Dedifferentiated amniotic fluid mesenchymal stem cell (primary cell): ENCODE results near the gene CNPY3.
A peak's percentile ranks its signal among the peaks of the same experiment; 100 is the strongest.
"Not testable (repeated sequence)": the region's sequence is repeated elsewhere in the genome, so short reads cannot be mapped to it uniquely, and the experiment has no call there.

Source experiments
- DNase-seq: peaks from one replicate; pipeline ENCODE4 v3.0.0-alpha.2; 2016; ENCODE audit errors: extremely low spot score

Gene CNPY3

DNA sequence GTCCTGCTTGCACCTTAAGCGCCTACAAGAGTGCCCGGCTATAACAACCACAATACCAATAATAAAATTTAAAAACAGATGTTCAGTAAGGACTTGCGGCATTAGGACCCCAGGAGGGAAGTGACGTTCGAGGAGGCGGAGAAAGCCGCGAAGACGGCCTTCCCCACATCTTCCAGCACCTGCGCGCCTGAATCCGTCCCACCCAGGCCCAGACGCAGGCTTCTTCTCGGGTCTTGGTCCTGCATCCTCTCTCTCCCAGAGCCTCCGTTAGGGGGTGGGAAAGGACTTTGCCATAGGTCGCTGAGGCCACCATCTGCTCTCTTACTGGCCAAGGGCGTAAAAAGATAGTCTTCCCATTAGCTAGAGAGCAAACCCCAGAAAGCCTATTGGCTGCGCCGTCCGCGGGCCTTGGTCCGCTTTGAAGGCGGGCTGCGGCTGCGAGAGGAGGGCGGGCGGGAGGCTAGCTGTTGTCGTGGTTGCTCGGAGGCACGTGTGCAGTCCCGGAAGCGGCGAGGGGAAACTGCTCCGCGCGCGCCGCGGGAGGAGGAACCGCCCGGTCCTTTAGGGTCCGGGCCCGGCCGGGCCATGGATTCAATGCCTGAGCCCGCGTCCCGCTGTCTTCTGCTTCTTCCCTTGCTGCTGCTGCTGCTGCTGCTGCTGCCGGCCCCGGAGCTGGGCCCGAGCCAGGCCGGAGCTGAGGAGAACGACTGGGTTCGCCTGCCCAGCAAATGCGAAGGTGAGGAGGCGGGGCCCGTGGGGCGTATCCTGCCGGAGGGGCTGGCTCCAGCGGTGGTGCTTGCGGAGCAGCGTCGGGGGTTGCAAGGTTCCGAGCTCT, at the start of gene CNPY3:
CNPY3 (plus strand) TSS at position 495 of the 835 bp plus-strand sequence; CDS start at position 586, 91 bp downstream.
- DNase-seq: peak; percentile 92

DNA sequence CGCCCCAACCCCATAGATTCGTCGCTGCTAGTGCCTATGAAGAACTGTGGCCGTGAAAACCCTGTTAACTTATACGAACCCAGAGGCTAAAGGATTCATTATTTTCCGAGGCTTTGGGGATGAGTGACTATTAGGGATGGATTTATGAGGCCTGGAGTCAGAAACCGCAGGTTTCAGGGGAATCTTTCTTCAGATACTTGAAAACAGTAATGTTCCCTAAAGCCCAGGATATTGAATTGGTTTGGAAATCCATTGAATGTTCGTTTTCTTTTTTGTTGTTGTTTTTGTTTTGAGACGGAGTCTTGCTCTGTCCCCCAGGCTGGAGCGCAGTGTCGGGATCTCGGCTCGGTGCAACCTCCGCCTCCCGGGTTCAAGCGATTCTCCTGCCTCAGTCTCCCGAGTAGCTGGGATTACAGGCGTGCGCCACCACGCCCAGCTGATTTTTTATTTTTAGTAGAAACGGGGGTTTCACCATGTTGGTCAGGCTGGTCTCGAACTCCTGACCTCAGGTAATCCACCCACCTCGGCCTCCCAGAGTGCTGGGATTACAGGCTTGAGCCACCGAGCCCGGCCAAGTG, 49.0 kb upstream of the CNPY3 start:
- not testable (repeated sequence) for DNase-seq

DNA sequence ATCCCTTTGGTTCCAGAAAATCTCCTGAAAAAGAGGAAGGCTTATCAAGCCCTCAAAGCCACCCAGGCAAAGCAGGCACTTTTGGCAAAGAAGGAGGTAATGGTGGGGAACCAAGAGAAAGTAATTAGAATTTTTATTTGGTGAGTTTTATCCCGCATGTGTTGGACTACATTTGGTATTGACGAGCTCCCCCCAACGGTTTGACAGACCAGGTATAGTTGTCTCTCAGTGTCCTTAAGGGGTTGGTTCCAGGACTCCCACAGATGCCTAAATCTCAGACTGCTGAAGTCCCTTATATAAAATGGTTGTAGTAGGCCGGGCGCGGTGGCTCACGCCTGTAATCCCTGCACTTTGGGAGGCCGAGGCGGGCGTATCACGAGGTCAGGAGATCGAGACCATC, 48.4 kb upstream of the CNPY3 start:
- DNase-seq: not testable (repeated sequence)

GRCh38 chr6:42885702-42886101, 43.6 kb upstream of the CNPY3 start:
- DNase-seq: no peak

DNA sequence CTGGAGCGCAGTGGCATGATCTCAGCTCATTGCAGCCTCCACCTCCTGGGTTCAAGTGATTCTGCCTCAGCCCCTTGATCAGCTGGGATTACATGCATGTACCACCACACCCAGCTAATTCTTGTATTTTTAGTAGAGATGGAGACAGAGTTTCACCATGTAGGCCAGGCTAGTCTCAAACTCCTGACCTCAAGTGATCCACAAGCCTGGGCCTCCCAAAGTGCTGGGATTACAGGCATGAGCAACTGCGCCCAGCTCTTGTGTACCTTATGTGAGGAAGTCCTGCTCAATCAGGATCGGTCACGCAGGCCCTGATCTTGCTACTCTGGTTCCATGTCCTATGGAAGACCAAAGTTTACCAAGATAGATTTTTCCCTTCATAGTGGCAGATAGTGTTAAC, 41.1 kb upstream of the CNPY3 start:
- DNase-seq: not testable (repeated sequence)

- no peak for DNase-seq
Measured at GRCh38 chr6:42889815-42890214, 39.5 kb upstream of the CNPY3 start.

- DNase-seq: peak; percentile 97
Measured at GRCh38 chr6:42890311-42891198, 38.7 kb upstream of the CNPY3 start.

DNA sequence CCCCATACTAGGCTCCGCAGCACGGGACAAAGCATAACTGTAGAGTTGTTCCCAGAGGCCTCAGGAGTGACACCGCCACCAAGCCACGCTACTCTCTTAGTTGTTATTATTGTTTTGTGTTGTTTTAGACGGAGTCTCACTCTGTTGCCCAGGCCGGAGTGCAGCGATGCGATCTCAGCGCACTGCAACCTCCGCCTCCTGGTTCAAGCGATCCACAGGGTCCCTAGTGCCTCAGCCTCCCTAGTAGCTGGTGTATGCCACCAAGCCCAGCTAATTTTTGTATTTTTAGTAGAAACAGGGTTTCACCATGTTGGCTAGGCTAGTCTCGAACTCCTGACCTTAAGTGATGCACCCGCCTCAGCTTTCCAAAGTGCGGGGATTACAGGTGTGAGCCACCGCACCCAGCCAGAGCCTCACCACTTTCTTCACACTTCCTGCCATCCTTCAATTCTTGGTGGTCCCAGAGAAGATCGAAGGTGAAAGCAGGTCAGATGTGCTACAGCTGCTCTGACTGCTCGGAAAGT, 38.0 kb upstream of the CNPY3 start:
- DNase-seq: no peak

- DNase-seq: not testable (repeated sequence)
Measured at GRCh38 chr6:42894041-42894828, 35.0 kb upstream of the CNPY3 start.

- no peak for DNase-seq
Measured at GRCh38 chr6:42896178-42896719, 33.0 kb upstream of the CNPY3 start.

GRCh38 chr6:42898891-42899361, 30.4 kb upstream of the CNPY3 start:
- peak; percentile 70 for DNase-seq

GRCh38 chr6:42899871-42900270, 29.4 kb upstream of the CNPY3 start:
- DNase-seq: no peak

DNA sequence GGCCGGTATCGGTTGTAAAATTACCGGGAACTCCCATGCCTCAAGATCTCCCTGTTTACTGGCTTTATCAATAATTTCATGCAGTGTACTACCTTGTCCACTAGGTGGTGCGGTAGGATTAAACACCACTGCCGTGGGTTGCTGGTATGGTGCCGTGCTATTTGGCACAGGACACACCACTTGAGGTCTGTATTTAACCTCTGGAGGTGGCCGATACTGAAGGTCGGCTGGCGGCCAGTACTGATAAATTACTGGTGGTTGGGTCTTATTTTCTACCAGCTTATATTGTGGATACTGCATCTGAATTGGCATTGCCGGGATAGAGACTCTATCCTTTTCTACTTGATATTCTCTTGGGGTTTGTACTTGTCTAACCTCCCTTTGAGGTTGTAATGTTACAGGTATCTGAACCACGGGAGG, 27.7 kb upstream of the CNPY3 start:
- peak; percentile 83 for DNase-seq

GRCh38 chr6:42902429-42903263, 26.6 kb upstream of the CNPY3 start:
- not testable (repeated sequence) for DNase-seq

GRCh38 chr6:42904467-42904866, 24.8 kb upstream of the CNPY3 start:
- DNase-seq: no peak

- no peak for DNase-seq
Measured at GRCh38 chr6:42907336-42907735, 21.9 kb upstream of the CNPY3 start.

DNA sequence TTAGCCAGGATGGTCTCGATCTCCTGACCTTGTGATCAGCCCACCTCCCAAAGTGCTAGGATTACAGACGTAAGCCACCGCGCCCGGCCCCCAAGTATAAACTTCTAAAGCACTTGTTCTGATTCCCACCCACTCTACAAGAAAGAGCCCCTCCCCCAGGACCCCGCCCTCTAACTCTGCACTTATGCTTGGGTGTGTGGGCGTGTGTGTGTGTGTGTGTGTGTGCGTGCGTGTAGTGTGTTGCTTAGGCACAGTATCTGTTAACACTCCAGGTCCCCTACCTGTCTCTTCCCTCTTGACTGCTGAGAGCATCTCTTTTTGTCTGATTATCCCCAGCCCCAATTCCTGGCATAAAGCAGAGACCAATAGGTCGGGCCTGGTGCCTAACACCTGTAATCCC, 19.4 kb upstream of the CNPY3 start:
- no peak for DNase-seq

DNA sequence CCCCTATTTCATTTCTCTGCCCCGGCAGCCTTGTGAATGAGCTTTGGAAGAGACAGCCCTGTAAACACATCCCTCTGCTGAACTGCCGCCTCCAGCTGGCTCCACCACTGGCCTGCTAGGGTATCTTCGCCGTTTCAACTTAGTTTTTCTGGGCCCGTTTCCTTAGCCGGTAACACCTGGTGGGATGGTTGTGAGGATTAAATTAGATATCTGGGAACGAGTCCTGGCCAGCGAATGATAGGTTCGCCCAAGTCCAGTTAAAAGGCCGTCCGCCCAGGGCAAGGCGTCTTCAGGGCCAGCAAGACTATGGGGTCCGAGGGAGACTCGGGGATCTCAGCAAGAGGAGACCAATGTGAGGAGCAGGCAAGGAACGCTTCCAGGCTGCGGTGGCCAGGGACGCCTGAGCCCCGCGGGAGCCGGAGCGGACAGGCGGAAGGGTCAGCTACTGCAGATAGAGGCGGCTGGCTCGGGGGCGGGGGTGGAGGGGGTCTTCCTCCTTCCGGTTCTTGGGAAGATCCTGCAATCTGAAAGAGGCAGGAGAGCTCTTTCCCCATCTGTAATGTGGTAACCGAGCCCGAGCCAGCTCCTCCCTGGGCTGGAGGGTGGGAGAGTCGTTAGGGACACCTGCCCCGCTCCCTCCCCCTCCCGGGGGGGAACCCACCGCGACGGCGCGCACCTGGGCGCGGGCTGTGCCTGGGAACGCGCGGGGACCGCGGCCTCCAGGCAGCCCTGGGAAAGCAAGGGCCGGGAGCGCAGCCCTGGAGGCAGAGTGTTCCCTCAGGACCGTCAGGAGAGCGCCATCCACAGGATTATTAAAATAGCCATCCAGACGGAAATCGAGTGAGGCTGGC, 17.9 kb upstream of the CNPY3 start:
- no peak for DNase-seq

- no peak for DNase-seq
Measured at GRCh38 chr6:42914546-42914945, 14.7 kb upstream of the CNPY3 start.
